OCI-LY3 (cell line): ENCODE measurements around the gene CLCA1.
A peak's percentile ranks its signal among the peaks of the same experiment; 100 is the strongest.

ENCODE experiments used
- H2AFZ ChIP-seq: fragments of 200-600, 300-600 bp; shearing (Covaris generic); 2 replicates; pipeline ENCODE4 v1.6.0; 2014; ENCODE audit warnings: antibody characterized with exemption, low read depth, low read length
- H3K27ac ChIP-seq: fragments of 200-600, 300-600 bp; sonication (generic); 2 replicates; pipeline ENCODE4 v1.5.1; 2014; ENCODE audit warnings: mild to moderate bottlenecking, low read length, moderate library complexity, mixed read lengths
- H3K27me3 ChIP-seq: fragments of 200-600, 300-600 bp; sonication (generic); 2 replicates; pipeline ENCODE4 v1.6.1; 2014; ENCODE audit warnings: low read depth, low read length, mixed read lengths
- H3K36me3 ChIP-seq: fragments of 200-600, 300-600 bp; sonication (generic); replicated peaks from 2 replicates; pipeline ENCODE3; 2014; ENCODE audit warnings: low read depth, low read length, mixed read lengths
- H3K4me1 ChIP-seq: fragments of 300-600, 200-600 bp; sonication (generic); 2 replicates; pipeline ENCODE4 v1.6.1; 2014; ENCODE audit warnings: low read length, mixed read lengths
- H3K4me2 ChIP-seq: fragments of 200-600, 300-600 bp; sonication (generic); 2 replicates; pipeline ENCODE4 v1.6.1; 2014; ENCODE audit warnings: low read length, mixed read lengths
- H3K4me3 ChIP-seq: fragments of 300-600, 200-600 bp; sonication (generic); 2 replicates; pipeline ENCODE4 v1.5.1; 2014; ENCODE audit warnings: antibody characterized with exemption, mild to moderate bottlenecking, low read length, moderate library complexity
- H3K79me2 ChIP-seq: fragments of 300-600, 200-600 bp; shearing (Covaris generic); 2 replicates; pipeline ENCODE4 v1.6.1; 2014; ENCODE audit warnings: mild to moderate bottlenecking, low read length, mixed read lengths
- H3K9ac ChIP-seq: fragments of 300-600, 200-600 bp; shearing (Covaris generic); 2 replicates; pipeline ENCODE4 v1.6.0; 2014; ENCODE audit warnings: mild to moderate bottlenecking, low read length, moderate library complexity
- H3K9me3 ChIP-seq: fragments of 200-600, 300-600 bp; shearing (Covaris generic); 2 replicates; pipeline ENCODE4 v1.6.1; 2014; ENCODE audit warnings: low read length, mixed read lengths; ENCODE audit not compliant: insufficient read depth
- H4K20me1 ChIP-seq: fragments of 200-600, 300-600 bp; sonication (generic); 2 replicates; pipeline ENCODE4 v1.6.1; 2016; ENCODE audit warnings: low read length, mixed read lengths; ENCODE audit not compliant: insufficient read depth
- EZH2phosphoT487 ChIP-seq: fragments of 200-600 bp; shearing (Covaris generic); IDR thresholded peaks from 2 replicates; pipeline ENCODE4 v1.6.1; 2018; ENCODE audit warnings: antibody characterized with exemption, mixed run types, low read depth
- TF ChIP-seq, protein P1 (sequence below): fragments of 200-600, 300-600 bp; sonication (generic); IDR thresholded peaks from 2 replicates; pipeline ENCODE4 v1.5.1; 2014; ENCODE audit warnings: antibody characterized with exemption, low read length, low read depth

The CLCA1 gene

DNA sequence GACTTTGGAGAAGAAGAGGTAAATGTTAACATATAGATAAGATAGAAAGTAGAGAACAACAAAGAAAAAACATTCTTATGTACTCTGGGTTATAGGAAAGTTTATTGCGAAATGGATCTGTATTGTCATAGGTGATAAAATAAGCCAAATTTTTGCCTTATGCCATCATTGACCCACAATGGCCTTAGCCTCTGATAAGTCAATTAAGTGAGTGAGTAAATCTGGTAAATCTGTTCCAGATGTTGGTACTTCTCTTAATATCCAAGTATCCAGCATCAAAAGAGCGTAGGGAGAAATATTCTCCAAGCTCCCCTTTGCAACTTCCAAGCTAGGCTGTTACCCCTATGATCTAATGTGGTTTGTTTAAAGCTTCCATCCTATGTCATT, 39.8 kb downstream of the CLCA1 start:
- peak overlapping the region; percentile 91; the same call in 1 of the 2 replicates for H2AFZ ChIP-seq
- no peaks in the 10 kb centered on the region for H3K36me3 ChIP-seq
- TF ChIP-seq, protein P1, sequence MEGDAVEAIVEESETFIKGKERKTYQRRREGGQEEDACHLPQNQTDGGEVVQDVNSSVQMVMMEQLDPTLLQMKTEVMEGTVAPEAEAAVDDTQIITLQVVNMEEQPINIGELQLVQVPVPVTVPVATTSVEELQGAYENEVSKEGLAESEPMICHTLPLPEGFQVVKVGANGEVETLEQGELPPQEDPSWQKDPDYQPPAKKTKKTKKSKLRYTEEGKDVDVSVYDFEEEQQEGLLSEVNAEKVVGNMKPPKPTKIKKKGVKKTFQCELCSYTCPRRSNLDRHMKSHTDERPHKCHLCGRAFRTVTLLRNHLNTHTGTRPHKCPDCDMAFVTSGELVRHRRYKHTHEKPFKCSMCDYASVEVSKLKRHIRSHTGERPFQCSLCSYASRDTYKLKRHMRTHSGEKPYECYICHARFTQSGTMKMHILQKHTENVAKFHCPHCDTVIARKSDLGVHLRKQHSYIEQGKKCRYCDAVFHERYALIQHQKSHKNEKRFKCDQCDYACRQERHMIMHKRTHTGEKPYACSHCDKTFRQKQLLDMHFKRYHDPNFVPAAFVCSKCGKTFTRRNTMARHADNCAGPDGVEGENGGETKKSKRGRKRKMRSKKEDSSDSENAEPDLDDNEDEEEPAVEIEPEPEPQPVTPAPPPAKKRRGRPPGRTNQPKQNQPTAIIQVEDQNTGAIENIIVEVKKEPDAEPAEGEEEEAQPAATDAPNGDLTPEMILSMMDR: no peak
- TF ChIP-seq EZH2phosphoT487: no peak
- H3K4me1 ChIP-seq: peaks cover 3% of the 10 kb centered on the region; the same call in 1 of the 2 replicates
- H4K20me1 ChIP-seq: no peaks in the 10 kb centered on the region
- H3K27ac ChIP-seq: no peak overlapping the region
- no peak overlapping the region for H3K9ac ChIP-seq
- no peaks in the 10 kb centered on the region for H3K27me3 ChIP-seq
- no peaks in the 10 kb centered on the region for H3K79me2 ChIP-seq
- H3K4me3 ChIP-seq: no peak overlapping the region
- H3K9me3 ChIP-seq: no peaks in the 10 kb centered on the region
- peak overlapping the region; percentile 78 for H3K4me2 ChIP-seq

DNA sequence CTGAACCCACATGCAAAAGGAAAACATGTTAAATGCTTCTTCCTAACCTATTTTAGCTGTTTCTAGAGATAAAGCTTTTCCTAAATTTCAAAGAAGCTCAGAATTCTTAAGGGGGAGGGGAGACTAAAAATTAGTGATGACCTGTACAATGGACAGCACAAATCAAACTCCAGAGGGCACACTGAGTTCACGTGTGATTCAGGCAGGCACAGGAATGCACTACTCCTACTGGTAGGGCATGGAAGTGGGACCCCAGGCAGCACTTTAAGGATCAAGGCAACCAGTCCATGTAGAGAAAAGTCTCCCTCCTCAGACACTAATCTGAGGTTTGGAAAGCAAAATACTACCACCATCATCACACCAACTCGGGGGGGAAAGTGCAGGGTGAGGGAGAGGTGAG, 46.9 kb downstream of the CLCA1 start:
- no peak for TF ChIP-seq EZH2phosphoT487
- TF ChIP-seq, protein P1: peak; percentile 71
- Histone ChIP-seq H2AFZ (no peak overlapping the region), H3K9ac (no peak overlapping the region), H3K79me2 (no peaks in the 10 kb centered on the region), H4K20me1 (no peaks in the 10 kb centered on the region), H3K4me2 (no peak overlapping the region), H3K4me1 (no peaks in the 10 kb centered on the region), H3K9me3 (no peaks in the 10 kb centered on the region), H3K27ac (no peak overlapping the region), H3K27me3 (no peaks in the 10 kb centered on the region), H3K36me3 (no peaks in the 10 kb centered on the region), H3K4me3 (no peak overlapping the region)

DNA sequence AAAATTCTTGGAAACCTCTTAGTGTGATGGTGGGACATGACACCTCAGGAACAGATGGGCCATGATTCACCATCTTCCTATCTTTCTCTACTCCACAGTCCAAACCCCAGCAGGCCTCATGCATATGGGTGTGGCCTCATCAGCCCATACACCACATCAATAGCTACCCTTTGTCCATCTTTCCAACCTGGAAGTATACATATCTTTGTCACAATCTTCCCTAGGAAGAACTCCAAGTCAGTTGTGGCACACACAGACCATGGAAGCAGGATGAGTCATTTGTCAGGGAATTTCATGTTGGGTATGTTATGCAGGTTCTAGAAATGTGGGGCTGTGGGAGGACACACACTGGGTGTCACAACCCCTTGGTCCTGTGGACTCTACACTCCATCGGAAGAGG, 47.6 kb downstream of the CLCA1 start:
- no peaks in the 10 kb centered on the region for H3K79me2 ChIP-seq
- no peaks in the 10 kb centered on the region for H3K36me3 ChIP-seq
- H3K27me3 ChIP-seq: no peaks in the 10 kb centered on the region
- H2AFZ ChIP-seq: no peak overlapping the region
- H3K4me3 ChIP-seq: no peak overlapping the region
- H3K4me2 ChIP-seq: no peak overlapping the region
- no peaks in the 10 kb centered on the region for H4K20me1 ChIP-seq
- no peak overlapping the region for H3K27ac ChIP-seq
- TF ChIP-seq, protein P1: no peak
- no peaks in the 10 kb centered on the region for H3K9me3 ChIP-seq
- no peaks in the 10 kb centered on the region for H3K4me1 ChIP-seq
- no peak overlapping the region for H3K9ac ChIP-seq

DNA sequence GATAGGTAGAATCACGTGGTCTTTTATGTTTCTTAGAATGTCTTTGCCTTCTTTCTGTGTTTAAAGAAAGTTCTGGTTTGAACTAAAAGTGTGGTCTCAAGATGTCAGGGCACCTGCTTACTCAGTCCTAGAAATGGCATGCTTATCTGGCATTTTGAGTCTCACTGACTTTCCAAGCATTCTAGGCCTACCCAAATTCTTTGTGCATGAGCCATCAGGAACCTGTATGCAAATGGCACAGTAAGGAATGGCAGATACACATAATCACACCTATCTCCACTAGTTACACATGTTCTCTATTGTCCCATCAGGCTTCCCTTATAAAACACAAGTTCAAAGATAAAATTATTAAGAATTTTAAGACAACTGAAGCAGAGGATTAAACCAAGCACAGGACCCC, 48.6 kb downstream of the CLCA1 start:
- Histone ChIP-seq H3K36me3 (no peaks in the 10 kb centered on the region), H3K4me2 (no peak overlapping the region), H2AFZ (no peak overlapping the region; the same call in 1 of the 2 replicates), H3K79me2 (no peaks in the 10 kb centered on the region), H3K4me3 (no peak overlapping the region), H3K27me3 (no peaks in the 10 kb centered on the region), H3K9ac (no peak overlapping the region), H3K27ac (no peak overlapping the region), H3K4me1 (no peaks in the 10 kb centered on the region), H4K20me1 (no peaks in the 10 kb centered on the region), H3K9me3 (no peaks in the 10 kb centered on the region)
- TF ChIP-seq EZH2phosphoT487: no peak
- TF ChIP-seq, protein P1: no peak
